Epithelial cell of umbilical artery (primary cell): ENCODE results near the gene LEMD1. TPM values are rescaled to one million over a fixed set of nuclear protein-coding genes. Genes with fewer than 3 reads are reported as not detected.

Source experiments
- total RNA-seq: library from RNA; depleted of rRNA; stranded (reverse); fragments of >200 nt; gene quantifications from 2 replicates; pipeline ENCODE4 v1.2.3, GENCODE V29; 2014

LEMD1 gene, protein sequence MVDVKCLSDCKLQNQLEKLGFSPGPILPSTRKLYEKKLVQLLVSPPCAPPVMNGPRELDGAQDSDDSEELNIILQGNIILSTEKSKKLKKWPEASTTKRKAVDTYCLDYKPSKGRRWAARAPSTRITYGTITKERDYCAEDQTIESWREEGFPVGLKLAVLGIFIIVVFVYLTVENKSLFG
- total RNA-seq: not detected in 2 replicates

DNA sequence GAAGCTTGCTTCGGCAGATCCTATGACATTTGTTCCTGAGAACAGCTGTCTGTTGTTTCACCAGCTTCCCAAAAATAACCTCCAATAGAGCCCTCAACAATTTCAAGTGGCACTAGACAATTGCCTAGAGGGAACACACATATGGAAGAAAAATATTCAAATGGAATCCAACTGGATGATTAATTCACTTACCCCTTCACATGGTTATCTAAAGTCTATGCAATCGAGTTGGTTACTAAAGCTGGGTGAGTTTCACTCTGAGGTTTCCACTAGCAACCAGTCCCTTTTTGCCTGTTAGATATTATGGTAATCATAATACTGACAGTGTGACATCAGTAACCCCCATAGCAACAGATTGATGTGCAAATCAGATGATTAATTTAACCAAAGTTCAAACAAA, at the start of gene LEMD1:
Gene LEMD1, minus strand, starts transcription at position 259 of the 400 bp plus-strand sequence. CDS start 1,520 bp downstream, outside the sequence.

DNA sequence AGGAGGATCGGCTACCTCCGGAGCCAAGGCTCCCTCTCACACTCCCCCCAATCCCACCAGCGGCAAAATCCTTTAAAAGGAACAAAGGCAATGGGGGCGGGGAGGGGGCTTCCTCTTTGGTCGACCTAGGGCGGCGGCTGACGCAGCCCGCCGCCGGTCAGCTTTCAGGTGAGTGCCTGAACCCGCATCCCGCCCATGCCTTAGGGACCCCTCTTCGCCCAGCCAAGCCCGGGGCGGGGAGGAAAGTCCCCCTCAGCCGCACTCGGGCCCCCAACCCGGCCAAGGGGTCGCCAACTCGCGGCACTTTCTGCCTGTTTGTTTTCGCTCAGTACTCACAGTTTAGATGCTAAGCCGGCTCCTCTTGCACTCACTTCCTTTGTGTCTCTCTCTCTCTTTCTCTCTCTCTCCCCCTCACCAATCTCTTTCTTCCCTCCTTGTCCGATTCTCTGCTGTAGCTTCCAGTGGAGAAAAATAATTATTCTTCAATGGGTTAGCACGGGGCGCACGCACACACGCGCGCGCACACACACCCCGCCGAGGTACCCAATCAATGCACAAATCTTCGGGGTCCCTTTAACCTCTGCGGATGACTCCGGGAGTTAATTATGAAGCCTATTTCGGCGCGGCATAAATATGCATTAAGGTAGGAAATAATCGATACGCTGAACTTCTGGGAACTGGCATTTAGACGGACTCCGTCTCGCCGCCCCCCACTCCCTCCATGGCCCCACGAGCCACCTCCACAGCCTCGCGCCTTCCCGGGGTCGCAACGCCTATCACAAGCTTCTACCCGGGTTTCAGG, 33.9 kb upstream of the LEMD1 start, which contains the start of gene BLACAT1:
Gene BLACAT1, minus strand, starts transcription at position 465 of the 802 bp plus-strand sequence.

DNA sequence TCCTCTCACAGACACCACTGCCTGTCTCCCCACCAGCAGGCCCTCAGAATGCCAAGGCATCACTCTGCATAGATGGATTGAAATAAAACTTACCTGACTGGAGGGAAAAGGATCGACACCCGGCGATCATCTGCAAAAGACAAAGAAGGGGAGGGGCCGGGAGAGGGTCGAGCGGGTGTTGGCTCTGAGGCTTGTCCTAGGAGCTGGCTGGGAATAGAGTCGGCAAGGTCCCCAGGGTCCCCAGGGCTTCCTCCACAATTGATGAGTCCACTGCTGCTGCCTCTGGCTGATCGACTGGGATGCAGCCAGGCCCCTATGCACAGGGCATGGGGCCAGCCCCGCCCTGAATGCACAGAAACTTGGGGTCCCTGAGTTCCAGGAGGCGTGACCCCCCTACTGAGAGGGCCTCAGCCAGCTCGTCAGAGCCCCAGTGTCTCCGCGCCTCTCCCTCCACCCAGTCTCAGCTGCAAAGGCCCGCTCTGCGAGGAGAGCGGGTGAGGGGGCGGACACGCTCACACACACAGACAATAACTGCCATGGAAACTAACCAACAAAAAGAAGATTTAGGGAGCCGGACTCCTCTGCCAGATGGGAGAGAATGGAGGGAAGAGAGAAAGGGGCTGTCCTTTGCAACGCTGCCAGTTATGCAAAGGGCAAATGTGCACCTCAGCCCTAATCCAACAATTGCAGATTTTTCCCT, 65.3 kb downstream of the LEMD1 start, which contains the start of gene KLHDC8A:
Gene KLHDC8A, minus strand, starts transcription at position 483 of the 700 bp plus-strand sequence. CDS start 13,318 bp downstream, outside the sequence.

Other genes starting within 250 kb of the LEMD1 start
- gene DSTYK, start 210.4 kb downstream of the LEMD1 start, total RNA-seq: 9.7 and 16.1 TPM in 2 replicates
- gene TMCC2, start 194.1 kb downstream of the LEMD1 start, total RNA-seq: 1.8 and 1.9 TPM in 2 replicates
- 0.32 and 0.76 TPM in 2 replicates for gene NUAK2, start 100.3 kb downstream of the LEMD1 start, total RNA-seq
- under 0.01 TPM in 1 of 2 replicates, not detected in the other for gene KLHDC8A, start 65.1 kb downstream of the LEMD1 start, total RNA-seq
- not detected in 2 replicates for gene BLACAT1, start 34.0 kb upstream of the LEMD1 start, total RNA-seq
- 0.46 TPM in 1 of 2 replicates, not detected in the other for gene CDK18, start 82.6 kb upstream of the LEMD1 start, total RNA-seq
- gene ELK4, start 210.0 kb upstream of the LEMD1 start, total RNA-seq: 17.9 and 25.4 TPM in 2 replicates